Heart right ventricle (tissue), 16 donors: ENCODE results near the gene TGIF2. TPM values are rescaled to one million over a fixed set of nuclear protein-coding genes. Genes with fewer than 3 reads are reported as not detected.

Source experiments
- ATAC-seq, 8 donors: fragments of 200-7000 bp; cut with Tn5 transposase; one replicate each; pipeline ENCODE4 v1.9.1; 2020; ENCODE audit warnings: mild to moderate bottlenecking in 8 of 8, moderate library complexity in 8 of 8, moderate number of reproducible peaks in 1 of 8
- DNase-seq, 2 donors: peaks; one replicate each; pipeline ENCODE4 v3.0.0-alpha.2; 2020
- H3K27ac ChIP-seq, 10 donors: fragments of 200-600 bp; sonication (generic) in 2 of 10; one replicate each; pipeline versions ENCODE4 v1.5.0 to v1.8.0; 2020 to 2022; ENCODE audit warnings: mild to moderate bottlenecking in 3 of 10
- H3K27me3 ChIP-seq, 7 donors: fragments of 200-600 bp; one replicate each; pipeline ENCODE4 v1.8.0; 2021 to 2022; ENCODE audit warnings: mild to moderate bottlenecking in 2 of 7
- H3K36me3 ChIP-seq, 9 donors: fragments of 200-600 bp; sonication (generic) in 1 of 9; one replicate each; pipeline versions ENCODE4 v1.5.0 to v1.8.0; 2020 to 2022; ENCODE audit warnings: mild to moderate bottlenecking in 2 of 9
- H3K4me1 ChIP-seq, 9 donors: fragments of 200-600 bp; sonication (generic) in 1 of 9; one replicate each; pipeline versions ENCODE4 v1.5.0 to v1.8.0; 2020 to 2022; ENCODE audit warnings: mild to moderate bottlenecking in 4 of 9
- H3K4me3 ChIP-seq, 10 donors: fragments of 200-600 bp; sonication (generic) in 2 of 10; one replicate each; pipeline versions ENCODE4 v1.5.0 to v1.8.0; 2020 to 2022; ENCODE audit warnings: mild to moderate bottlenecking in 7 of 10, moderate library complexity in 2 of 10
- H3K9me3 ChIP-seq, 11 donors: fragments of 200-600 bp in 10 of 11; sonication (generic) in 2 of 11; one replicate each; pipeline versions ENCODE4 v1.5.0 to v1.8.0; 2013 to 2022; ENCODE audit warnings: mild to moderate bottlenecking in 2 of 11, control low read depth in 1 of 11, moderate library complexity in 1 of 11
- WGBS, 2 donors: extraction: QIAGEN DNeasy Blood & Tissue Kit; methylation state at CpG; one replicate each; pipeline ENCODE4 v1.1.7; 2013; ENCODE audit warnings: inconsistent platforms in 1 of 2; 5-methylcytosine and 5-hydroxymethylcytosine counted together
- intact Hi-C, 10 donors: fragments of 100-400 bp; cut with DNase I; formaldehyde crosslinking; loops; one replicate each; pipeline versions ENCODE4 v1.11.1 to v1.14.2; 2022
- polyA plus RNA-seq, 2 donors: library from polyadenylated mRNA; stranded (reverse); fragments of 200-250 nt; gene quantifications; one replicate each; pipeline ENCODE4 v1.2.3, GENCODE V29; 2013
- total RNA-seq, 10 donors: library from RNA; stranded (reverse); fragmentation: NEBNext Ultra II Directional in 3 of 10; extraction: Animal tissue kit (Norgen Biotek cat#: 25700) in 3 of 10; gene quantifications; one replicate each; pipeline versions ENCODE4 v1.2.1 to v1.2.4, GENCODE V29; 2021 to 2023
- TF ChIP-seq, protein P1 (sequence below), 9 donors: fragments of 200-600 bp; sonication (generic) in 2 of 9; IDR thresholded peaks; one replicate each; pipeline versions ENCODE4 v1.5.0 to v1.8.0; 2021 to 2022; ENCODE audit warnings: antibody characterized with exemption in 9 of 9, mild to moderate bottlenecking in 5 of 9, moderate library complexity in 1 of 9
- donor health status: Arrhythmogenic right ventricular cardiomyopathy.
- donor health status: ischemic (EF 13 %, LVEDD 7.1; RV severe dilation, severe dysfunction).
- donor health status: healthy with polysubstance abuse.
- donor health status: DM: no; HTN: yes; CAD: no.
- donor health status: DM: no; HTN: no; CAD: no.
- donor health status: ischemic (EF 25% LVEDD 6.9; RV normal size, moderate dysfunction).
- donor health status: ischemic (EF 25% LVEDD 5.7; RV mildly dilated, moderate dysfunction).
- donor health status: healthy.
- donor health status: DM: yes; HTN: yes; CAD: no.
- donor health status: Ischemic cardiomyopathy.
- donor health status: ischemic (EF 35%, LVEDD 5.7; RV mildly dilated, moderate dysfunction).
- donor health status: nonischemic (EF 11% LVEDD 7.7; RV severe dilation, severe dysfunction).
- donor health status: DM: yes; HTN: yes; CAD: no.
- donor health status: PGD.
- donor health status: ischemic (EF 29% LVEDD 5.4; RV normal size, mild dysfunction).
- donor health status: nonischemic (EF 23%, LVEDD 6.1; RV moderate dilation, normal function).

The TGIF2 gene
- total and polyA plus RNA-seq, 12 donors, result 2.9 to 13.8 (median 6.8) TPM

DNA sequence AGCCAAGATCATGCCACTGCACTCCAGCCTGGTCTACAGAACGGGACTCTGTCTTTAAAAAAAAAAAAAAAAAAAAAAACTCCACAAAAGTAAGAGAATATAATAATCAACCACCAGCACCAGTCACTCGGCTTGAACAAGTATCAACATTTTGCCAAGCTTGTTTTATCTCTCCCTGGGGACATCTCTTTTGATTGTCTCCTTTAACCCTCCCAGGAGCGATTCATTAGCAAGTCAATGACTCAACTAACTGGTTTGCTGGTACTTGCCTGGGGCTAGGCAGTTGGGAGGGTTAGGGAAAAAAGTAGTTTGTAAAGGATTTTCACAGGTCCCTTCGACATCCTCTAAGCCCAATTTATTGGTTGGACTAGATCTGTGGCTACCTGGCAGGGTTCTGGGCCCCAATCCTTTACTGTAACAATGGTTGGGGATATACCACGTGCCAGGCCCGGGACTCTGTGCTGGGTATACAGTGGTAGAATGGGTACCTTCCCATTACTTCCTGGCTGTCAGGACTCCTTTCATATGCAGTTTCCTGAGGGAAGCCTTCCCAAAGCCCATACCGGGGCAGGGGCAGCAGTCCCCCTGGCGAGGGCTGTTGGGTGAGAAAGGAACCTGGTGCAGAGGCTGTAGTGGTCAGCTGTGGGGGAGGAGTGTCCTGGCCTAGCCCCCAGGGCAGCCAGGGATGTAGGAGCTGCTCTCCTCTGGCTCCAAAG is 12.2 kb downstream of the TGIF2 start:
- Histone ChIP-seq H3K4me3 (no peak overlapping the region), H3K27me3 (no peaks in the 10 kb centered on the region), H3K4me1 (no peaks in the 10 kb centered on the region), H3K27ac (no peak overlapping the region), H3K36me3 (peaks cover 0 to 70% (median 0%) of the 10 kb centered on the region in 9 donors), H3K9me3 (no peaks in the 10 kb centered on the region)
- intact Hi-C loops, result no loop called here
- 71 to 76% methylated on average over 8 of the region's 8 CpGs for WGBS, 2 donors
- DNase-seq, result no peak
- ATAC-seq, result no peak
- TF ChIP-seq, protein P1, sequence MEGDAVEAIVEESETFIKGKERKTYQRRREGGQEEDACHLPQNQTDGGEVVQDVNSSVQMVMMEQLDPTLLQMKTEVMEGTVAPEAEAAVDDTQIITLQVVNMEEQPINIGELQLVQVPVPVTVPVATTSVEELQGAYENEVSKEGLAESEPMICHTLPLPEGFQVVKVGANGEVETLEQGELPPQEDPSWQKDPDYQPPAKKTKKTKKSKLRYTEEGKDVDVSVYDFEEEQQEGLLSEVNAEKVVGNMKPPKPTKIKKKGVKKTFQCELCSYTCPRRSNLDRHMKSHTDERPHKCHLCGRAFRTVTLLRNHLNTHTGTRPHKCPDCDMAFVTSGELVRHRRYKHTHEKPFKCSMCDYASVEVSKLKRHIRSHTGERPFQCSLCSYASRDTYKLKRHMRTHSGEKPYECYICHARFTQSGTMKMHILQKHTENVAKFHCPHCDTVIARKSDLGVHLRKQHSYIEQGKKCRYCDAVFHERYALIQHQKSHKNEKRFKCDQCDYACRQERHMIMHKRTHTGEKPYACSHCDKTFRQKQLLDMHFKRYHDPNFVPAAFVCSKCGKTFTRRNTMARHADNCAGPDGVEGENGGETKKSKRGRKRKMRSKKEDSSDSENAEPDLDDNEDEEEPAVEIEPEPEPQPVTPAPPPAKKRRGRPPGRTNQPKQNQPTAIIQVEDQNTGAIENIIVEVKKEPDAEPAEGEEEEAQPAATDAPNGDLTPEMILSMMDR (IDR thresholded peaks at IDR 0.05), result no peak

DNA sequence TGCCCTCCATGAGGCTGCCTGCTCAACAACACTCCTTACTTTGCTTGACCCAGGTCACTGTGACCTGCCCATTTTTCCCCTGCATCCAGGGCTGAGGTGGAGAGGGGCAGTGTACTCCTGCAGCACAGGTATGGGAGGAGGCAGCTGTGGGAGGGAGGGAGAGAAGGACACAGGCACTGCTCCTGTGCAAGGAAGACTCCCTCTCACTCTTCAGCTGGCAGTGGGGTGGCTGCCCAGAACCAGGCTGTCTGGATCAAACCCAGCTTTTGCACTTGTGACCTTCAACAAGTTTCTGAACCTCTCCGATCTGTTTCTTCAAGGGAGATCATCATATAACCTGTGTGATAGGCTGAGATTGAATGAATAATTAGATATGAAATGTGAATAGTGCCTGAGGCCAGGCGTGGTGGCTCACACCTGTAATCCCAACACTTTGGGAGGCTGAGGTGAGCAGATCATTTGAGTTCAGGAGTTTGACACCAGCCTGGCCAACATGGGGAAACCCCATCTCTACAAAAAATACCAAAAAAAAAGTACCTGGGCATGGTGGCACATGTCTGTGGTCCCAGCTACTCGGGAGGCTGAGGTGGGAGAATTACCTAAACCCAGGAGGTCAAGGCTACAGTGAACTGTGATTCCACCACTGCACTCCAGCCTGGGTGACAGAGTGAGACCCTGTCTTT is 14.1 kb downstream of the TGIF2 start:
- WGBS, 2 donors, result 76 to 77% methylated on average over 3 of the region's 3 CpGs
- Histone ChIP-seq H3K27ac (no peak overlapping the region), H3K4me3 (no peak overlapping the region), H3K27me3 (no peaks in the 10 kb centered on the region), H3K4me1 (peaks cover 0 to 13% (median 0%) of the 10 kb centered on the region in 9 donors), H3K9me3 (no peaks in the 10 kb centered on the region), H3K36me3 (peaks cover 0 to 63% (median 0%) of the 10 kb centered on the region in 9 donors)
- TF ChIP-seq, protein P1 (IDR thresholded peaks at IDR 0.05), result no peak
- intact Hi-C loops, result loop anchor here in 1 of 10 donors (1.0 kb wide), 1 partner anchor 31 kb away; no protein-coding TSS in a partner anchor
- no peak for DNase-seq
- ATAC-seq, result peak in 2 of 8 donors; percentile 15 to 30

DNA sequence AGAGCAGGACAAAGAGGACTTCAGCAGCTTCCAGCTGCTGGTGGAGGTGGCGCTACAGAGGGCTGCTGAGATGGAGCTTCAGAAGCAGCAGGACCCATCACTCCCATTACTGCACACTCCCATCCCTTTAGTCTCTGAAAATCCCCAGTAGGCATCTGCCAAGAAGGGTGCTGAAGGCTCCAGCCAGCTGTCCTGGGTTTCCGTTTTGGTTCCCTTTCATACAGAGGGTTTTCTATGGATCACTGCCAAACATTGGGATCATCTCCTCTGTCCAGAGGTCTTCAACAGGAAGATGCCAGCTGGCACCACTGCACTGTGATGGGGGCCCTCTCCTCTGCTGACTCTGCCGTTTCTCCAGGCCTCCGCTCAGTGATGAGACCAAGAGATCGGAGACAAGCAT is 17.9 kb downstream of the TGIF2 start:
- H3K36me3 ChIP-seq, result peaks cover 0 to 47% (median 0%) of the 10 kb centered on the region in 9 donors
- intact Hi-C loops, result loop anchor here in 6 of 10 donors (5.0 to 10.0 kb wide), 2 partner anchors 34 to 376 kb away; no protein-coding TSS in a partner anchor
- no peak for ATAC-seq
- 75 to 81% methylated on average over 5 of the region's 5 CpGs for WGBS, 2 donors
- TF ChIP-seq, protein P1 (IDR thresholded peaks at IDR 0.05), result no peak
- no peaks in the 10 kb centered on the region for H3K9me3 ChIP-seq
- peaks cover 0 to 43% (median 0%) of the 10 kb centered on the region in 9 donors for H3K4me1 ChIP-seq
- H3K27ac ChIP-seq, result no peak overlapping the region
- DNase-seq, result no peak
- no peaks in the 10 kb centered on the region for H3K27me3 ChIP-seq
- no peak overlapping the region for H3K4me3 ChIP-seq

DNA sequence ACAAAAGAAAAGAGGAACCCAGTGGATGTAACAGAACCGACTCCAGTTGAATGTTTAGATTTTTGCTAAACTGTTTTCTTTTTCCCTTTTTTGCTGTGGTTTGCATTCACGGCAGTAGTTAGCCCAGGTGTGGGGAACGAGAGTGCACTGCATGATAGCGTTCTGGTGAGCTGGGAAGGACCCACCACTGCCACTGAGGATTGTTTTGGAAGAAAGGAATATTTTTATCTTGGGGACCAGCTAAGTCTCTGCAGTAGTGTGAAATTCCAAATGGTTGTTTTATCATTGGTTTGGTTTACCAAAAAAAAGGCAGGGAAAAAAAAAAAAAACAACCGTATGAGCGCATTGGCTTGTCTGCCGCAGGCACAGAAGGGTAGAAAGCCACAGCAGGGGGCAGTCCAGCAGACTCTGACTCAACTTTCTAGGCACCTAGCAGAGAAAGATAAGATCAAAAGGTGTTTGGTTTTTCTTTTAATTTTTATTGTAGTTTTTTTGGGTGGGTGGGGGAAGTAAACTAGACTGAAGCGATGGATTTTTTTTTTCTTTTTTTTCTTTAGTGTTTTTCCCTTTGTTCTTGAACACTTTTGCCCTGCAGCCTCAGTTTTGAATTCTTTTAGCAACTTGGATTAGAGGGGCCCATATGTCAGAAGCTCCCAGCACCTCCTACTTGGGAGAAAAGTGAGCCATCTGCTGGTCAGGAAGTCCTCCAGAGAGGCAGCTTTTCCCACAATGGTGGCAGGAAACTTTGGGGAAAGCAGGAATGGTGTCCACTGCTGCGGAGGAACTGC is 18.7 kb downstream of the TGIF2 start:
- Histone ChIP-seq H3K4me1 (peaks cover 0 to 45% (median 0%) of the 10 kb centered on the region in 9 donors), H3K4me3 (no peak overlapping the region), H3K27me3 (no peaks in the 10 kb centered on the region), H3K36me3 (peaks cover 0 to 42% (median 0%) of the 10 kb centered on the region in 9 donors), H3K27ac (peak overlapping the region in 1 of 10 donors; percentile 31), H3K9me3 (no peaks in the 10 kb centered on the region)
- ATAC-seq, result peak in 3 of 8 donors; percentile 40 to 45 (median 41)
- peak in 1 of 2 donors; percentile 32 for DNase-seq
- WGBS, 2 donors, result 81 to 85% methylated on average over 9 of the region's 9 CpGs
- TF ChIP-seq, protein P1 (IDR thresholded peaks at IDR 0.05), result peak; percentile 19 to 65 (median 47)
- intact Hi-C loops, result loop anchor here in 7 of 10 donors (1.0 to 10.0 kb wide), 3 partner anchors 35 to 377 kb away; no protein-coding TSS in a partner anchor
